HG02943 (cell line): ENCODE data around the gene ZNF75A.
"Not testable (repeated sequence)": the region's sequence is repeated elsewhere in the genome, so short reads cannot be mapped to it uniquely, and the experiment has no call there.

Experiments used
- ATAC-seq: cut with Tn5 transposase; IDR thresholded peaks from one replicate; pipeline ENCODE4 v1.9.1; 2021; ENCODE audit warnings: mild to moderate bottlenecking, low read depth, moderate library complexity; ENCODE audit not compliant: unreplicated experiment

Gene ZNF75A

GRCh38 chr16:3305109-3306068 lies at the start of gene ZNF75A, which contains the start of gene TIGD7:
TSS of gene ZNF75A (plus strand) at chr16:3305497. CDS start at chr16:3308429, 2,932 bp downstream.
TSS of gene TIGD7 (minus strand) at chr16:3305430. CDS start at chr16:3300614, 4,816 bp downstream.
- peak; percentile 93 for ATAC-seq

DNA sequence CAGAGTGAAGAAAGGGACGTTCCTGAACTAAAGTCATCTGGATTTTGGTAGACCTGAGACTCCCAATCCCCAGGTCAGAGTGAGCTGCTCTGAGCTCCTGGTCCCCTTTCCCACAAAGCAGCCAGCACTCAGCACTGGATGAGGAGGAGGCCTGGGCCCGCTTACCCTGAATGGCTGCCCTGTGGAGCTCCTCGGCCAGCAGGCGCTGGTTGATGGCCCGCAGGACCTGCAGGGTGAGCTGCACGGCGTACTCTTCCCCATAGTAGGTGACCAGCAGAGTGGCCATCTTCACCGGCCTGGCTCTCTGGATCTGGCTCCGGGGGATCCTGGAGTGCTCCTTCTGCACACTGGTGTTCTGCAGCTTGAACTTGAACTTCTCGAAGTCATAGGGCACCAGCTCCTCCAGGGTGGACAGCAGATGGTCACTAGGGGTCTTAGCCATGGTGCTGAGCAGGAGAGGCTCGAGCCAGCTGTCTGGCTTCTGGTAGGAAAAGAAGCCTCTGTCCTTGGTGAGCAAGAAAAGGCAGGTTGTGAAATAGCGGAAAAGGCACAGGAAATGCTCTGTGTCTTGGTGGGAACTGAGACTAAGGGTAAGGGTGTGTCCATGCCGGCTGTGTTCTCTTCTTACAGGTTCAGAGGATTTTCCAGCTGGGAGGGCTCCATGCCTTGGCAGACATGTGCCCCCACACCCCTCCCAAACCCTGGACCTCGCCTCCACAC lies 49.0 kb upstream of the ZNF75A start, which contains the start of gene MEFV:
Gene MEFV, minus strand, starts transcription at position 488 of the 720 bp plus-strand sequence. Its CDS starts 46 bp downstream, at position 442.
- no peak for ATAC-seq

GRCh38 chr16:3256866-3257465 lies 48.3 kb upstream of the ZNF75A start:
- ATAC-seq: no peak

DNA sequence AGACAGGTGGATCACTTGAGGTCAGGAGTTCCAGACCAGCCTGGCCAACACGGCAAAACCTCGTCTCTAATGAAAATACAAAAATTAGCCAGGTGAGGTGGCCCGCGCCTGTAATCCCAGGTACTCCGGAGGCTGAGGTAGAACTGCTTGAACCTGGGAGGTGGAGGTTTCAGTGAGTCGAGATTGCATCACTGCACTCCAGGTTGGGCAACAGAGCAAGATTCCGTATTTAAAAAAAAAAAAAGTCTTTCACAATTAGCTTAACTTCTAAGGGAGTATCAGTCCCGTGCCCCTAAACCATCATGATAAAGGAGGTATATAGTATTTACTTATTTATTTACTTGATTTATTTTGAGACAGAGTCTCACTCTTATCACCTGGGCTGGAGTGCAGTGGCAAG lies 45.5 kb upstream of the ZNF75A start:
- no peak for ATAC-seq

DNA sequence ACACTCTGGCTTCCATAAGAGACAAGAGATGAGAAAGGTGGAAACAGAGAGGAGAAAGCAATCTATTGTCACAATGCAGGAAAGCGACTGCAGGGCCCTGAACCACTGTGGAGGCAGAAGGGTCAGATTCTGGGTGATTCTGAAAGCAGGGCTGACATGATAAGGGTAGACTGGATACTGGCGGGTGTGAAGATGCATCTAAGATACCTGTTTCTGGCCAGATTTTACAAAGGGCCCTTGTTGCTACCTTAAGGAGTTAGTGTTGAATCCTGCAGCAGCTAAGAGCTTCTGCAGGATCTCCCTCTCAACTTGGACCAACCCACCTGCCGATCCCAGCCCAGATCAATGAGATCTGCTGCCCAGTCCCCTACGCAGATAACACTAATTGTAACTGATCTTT lies 42.8 kb upstream of the ZNF75A start:
- no peak for ATAC-seq

DNA sequence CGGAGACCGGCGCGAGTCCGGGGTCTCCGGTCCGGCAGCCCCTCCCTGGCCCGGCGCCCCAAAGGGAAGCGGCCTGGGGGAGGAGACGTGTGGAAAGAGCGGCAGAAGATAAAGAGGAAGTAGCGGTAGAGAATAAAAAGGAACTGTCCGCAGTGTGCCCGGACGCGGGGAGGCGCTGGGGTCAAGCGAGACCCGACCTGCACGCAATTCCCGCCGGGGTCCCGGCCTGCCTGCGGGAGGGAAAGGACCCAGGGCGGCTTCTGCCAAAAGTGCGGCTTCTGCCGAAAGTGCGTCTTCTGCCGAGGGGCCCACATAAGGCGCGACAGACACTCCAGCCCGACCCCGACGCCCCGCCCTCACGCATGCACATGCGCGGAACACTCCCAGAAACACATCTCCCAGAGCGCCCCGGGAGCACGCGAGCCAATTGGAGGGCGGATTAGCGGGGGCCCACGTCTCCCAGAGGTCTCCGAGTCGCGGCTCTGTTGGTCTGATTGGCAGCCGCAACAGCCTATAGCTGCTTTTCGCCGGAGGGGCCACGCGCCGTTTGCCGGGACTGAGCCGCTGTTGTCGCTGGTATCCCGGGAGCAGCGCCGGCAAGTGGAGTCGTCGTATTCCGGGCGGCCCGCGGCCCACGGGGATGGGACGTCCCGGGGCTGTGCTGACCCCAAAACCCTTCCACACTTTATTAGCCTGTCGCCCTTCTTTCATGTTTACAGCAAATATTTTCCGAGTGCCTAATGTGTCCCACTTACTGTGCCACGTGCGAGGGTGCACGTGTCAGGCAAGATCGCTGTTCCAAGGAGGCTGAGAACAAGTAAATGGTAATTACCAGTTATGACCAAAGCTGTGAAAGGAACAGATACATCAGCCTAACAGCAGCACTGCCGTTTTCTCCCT lies 40.9 kb upstream of the ZNF75A start:
- peak; percentile 79 for ATAC-seq

DNA sequence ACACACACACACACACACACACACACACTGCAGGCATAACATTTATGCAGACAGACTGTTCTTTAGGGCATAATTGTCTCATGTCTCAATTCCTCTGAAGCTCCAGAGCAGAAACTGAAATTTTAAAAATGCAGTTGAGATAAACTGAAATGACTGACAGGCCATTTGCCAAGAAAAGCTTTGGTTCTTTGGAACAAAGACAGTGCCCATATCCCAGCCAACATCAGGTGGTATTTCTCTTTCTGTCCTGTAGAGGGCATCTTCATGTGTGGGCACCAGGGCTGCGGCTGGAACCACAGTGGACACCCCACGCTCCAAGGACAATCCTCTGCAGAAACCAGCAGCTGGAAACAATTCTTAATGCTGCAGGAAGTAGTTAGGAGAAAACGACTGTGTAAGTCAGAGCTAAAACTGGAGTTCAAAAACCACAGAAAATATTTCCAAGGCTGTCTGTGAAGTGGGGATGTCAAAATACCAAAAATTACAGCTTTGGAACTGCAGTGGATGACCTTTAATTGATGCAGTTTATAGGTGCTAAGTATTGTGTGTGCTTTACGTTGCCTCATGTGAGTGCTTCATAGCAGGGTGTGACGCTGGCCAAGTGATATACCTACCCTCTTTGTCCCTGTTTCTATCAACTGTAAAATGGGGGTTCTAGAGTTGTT lies 38.3 kb upstream of the ZNF75A start:
- no peak for ATAC-seq

- ATAC-seq: no peak
Measured at GRCh38 chr16:3268294-3268693, 37.0 kb upstream of the ZNF75A start.

DNA sequence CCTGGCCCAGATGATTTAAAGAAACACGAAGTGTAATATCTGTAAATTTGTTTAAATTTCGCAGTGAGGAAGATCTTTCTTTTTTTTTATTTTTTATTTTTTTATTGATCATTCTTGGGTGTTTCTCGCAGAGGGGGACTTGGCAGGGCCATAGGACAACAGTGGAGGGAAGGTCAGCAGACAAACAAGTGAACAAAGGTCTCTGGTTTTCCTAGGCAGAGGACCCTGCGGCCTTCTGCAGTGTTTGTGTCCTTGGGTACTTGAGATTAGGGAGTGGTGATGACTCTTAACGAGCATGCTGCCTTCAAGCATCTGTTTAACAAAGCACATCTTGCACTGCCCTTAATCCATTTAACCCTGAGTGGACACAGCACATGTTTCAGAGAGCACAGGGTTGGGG lies 34.6 kb upstream of the ZNF75A start:
- ATAC-seq: not testable (repeated sequence)

GRCh38 chr16:3271281-3271680 lies 34.0 kb upstream of the ZNF75A start:
- ATAC-seq: not testable (repeated sequence)

DNA sequence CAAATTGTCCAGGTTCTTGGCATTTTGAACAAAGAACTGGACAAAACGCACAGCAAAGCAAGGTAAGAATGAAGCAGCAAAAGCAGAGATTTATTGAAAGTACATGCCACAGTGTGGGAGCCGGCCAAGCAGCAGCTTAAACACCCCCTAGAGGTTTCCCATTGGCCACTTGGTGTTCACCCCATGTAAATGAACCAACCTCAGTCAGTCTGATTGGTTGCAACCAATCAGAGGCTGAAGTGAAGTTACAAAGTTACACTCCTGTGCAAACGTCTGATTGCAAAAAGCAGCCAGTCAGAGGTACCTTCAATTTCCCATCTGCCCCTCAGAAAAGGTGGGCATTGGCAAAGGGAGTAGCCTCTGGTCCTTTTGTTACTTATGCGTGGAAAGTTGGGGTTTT lies 30.8 kb upstream of the ZNF75A start:
- no peak for ATAC-seq

DNA sequence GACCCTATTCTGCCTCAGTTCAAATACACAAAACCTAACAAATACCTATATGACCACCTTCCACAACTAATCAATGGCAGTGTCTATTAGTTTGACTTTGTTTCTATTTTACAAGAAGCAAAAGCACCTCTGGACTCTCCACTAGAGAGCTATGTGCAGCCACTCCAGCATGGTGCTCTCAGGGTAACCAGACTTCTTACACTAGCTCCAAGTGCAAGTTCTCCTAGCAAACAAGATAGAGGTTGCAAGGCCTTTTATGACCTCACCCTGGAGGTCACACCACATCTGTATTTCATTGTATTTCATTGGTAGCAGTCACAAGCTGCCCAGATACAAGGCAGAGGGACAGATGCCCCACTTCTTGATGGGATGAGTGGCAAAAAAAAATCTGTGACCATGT lies 30.4 kb upstream of the ZNF75A start:
- ATAC-seq: no peak

GRCh38 chr16:3276679-3277078 lies 28.6 kb upstream of the ZNF75A start:
- ATAC-seq: no peak

DNA sequence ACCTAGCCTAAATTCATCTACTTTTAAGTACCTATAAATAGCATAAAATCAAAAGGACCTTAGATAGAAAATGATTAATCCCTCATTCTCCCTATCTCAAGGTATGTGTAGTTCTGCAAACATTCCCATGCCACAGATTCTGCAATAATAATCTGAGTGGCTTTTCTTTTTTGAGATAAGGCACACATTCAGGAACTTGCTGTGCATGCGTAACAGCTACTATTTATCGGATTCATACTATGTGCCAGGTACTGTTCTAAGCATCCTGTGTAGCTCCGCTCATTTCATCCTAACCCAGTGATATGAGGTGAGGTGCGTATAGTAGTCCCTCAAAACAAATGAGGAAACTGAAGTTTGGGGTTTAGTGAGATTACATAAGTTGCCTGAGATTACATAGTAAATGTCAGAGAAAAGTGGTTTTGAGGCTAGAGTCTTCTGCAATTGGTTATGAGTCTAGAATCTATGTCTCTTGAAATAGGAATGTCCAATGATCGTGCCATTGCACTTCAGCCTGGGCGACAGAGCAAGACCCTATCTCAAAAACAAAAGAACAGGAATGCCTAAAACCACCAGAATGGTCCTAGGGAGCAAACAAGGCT lies 24.0 kb upstream of the ZNF75A start:
- ATAC-seq: no peak

DNA sequence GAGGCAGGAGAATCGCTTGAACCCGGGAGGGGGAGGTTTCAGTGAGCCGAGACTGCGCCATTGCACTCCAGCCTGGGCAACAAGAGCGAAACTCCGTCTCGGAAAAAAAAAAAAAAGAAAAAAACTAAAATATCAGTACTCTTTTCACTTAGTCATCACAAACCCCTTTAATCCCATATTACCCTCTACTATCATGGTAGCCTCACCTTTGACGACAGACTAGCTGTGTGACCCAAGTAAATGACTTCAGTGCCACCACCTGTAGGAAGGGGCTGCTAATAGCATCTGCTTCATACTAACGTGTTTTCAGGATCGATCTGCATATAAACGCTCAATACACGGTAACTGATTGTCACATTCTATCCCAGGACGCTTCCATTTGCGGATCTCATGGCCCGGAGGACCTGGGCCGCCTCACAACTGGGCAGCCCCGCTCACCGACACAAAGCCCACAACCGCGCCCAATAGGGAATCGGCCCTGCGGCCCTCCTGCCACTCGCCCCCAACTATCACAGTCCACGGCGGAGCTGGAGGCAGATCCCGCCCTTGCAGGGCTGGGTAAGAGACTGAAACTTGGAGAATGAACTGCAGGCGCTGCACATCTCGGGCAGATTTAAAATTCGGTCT lies 23.1 kb upstream of the ZNF75A start:
- peak; percentile 25 for ATAC-seq

GRCh38 chr16:3282730-3283542 lies 22.4 kb upstream of the ZNF75A start, which contains the start of gene ZNF263:
TSS of gene ZNF263 (plus strand) at chr16:3283491. CDS start at chr16:3283819, 328 bp downstream.
- peak; percentile 76 for ATAC-seq
